ENCODE measurements around the gene GNAS. TPM values are rescaled to one million over a fixed set of nuclear protein-coding genes. Genes with fewer than 3 reads are reported as not detected.

The GNAS gene
- 1,000 to 10,000 TPM in 1 of 2 donors, 100 to 1,000 TPM in 1; 723 to 1,158 TPM for total RNA-seq
- 1,000 to 10,000 TPM; 1,807 to 2,039 (median 1,951) TPM for polyA plus RNA-seq (ENCODE audit: insufficient read length in 6 of 6)
- long read RNA-seq, donor 1, transcript GNAS-231 (2 exons, 493 nt): minor isoform, 82 of 2,151 reads
- long read RNA-seq, donor 1, transcript GNAS-201 (12 exons, 1,866 nt): minor isoform, 185 of 2,151 reads
- long read RNA-seq, donor 1, transcript GNAS-232 (10 exons, 1,839 nt): minor isoform, 26 of 2,151 reads
- long read RNA-seq, donor 1, transcript GNAS-210 (13 exons, 1,972 nt): major isoform, 280 of 2,151 reads
- long read RNA-seq, donor 1, partial matches to known transcripts: 1,507 of 2,151 reads
- long read RNA-seq, donor 1, other reads (novel, unspliced or antisense): 33 of 2,151 reads
- long read RNA-seq, donor 2, transcript GNAS-231 (2 exons, 493 nt): minor isoform, 60 of 1,638 reads
- long read RNA-seq, donor 2, transcript GNAS-232 (10 exons, 1,839 nt): minor isoform, 28 of 1,638 reads
- long read RNA-seq, donor 2, transcript GNAS-201 (12 exons, 1,866 nt): minor isoform, 141 of 1,638 reads
- long read RNA-seq, donor 2, transcript GNAS-210 (13 exons, 1,972 nt): major isoform, 296 of 1,638 reads
- long read RNA-seq, donor 2, partial matches to known transcripts: 1,041 of 1,638 reads
- long read RNA-seq, donor 2, other reads (novel, unspliced or antisense): 31 of 1,638 reads
- long read RNA-seq, donor 3, transcript GNAS-201 (12 exons, 1,866 nt): minor isoform, 140 of 1,287 reads
- long read RNA-seq, donor 3, transcript GNAS-210 (13 exons, 1,972 nt): major isoform, 207 of 1,287 reads
- long read RNA-seq, donor 3, transcript GNAS-231 (2 exons, 493 nt): minor isoform, 35 of 1,287 reads
- long read RNA-seq, donor 3, transcript GNAS-234 (13 exons, 1,663 nt): minor isoform, 13 of 1,287 reads
- long read RNA-seq, donor 3, partial matches to known transcripts: 853 of 1,287 reads
- long read RNA-seq, donor 3, other reads (novel, unspliced or antisense): 11 of 1,287 reads
- long read RNA-seq, donor 4, transcript GNAS-211 (12 exons, 1,931 nt): major isoform, 24 of 125 reads
- long read RNA-seq, donor 4, transcript GNAS-201 (12 exons, 1,866 nt): minor isoform, 15 of 125 reads
- long read RNA-seq, donor 4, transcript GNAS-238 (12 exons, 1,534 nt): minor isoform, 6 of 125 reads
- long read RNA-seq, donor 4, transcript GNAS-210 (13 exons, 1,972 nt): minor isoform, 20 of 125 reads
- long read RNA-seq, donor 4, partial matches to known transcripts: 26 of 125 reads
- long read RNA-seq, donor 4, other reads (novel, unspliced or antisense): 20 of 125 reads
- long read RNA-seq, donor 5, full-length matches to known transcripts: 420 of 1,383 reads
- long read RNA-seq, donor 5, partial matches to known transcripts: 936 of 1,383 reads
- long read RNA-seq, donor 5, other reads (novel, unspliced or antisense): 27 of 1,383 reads
- long read RNA-seq, donor 6, full-length matches to known transcripts: 344 of 1,251 reads
- long read RNA-seq, donor 6, partial matches to known transcripts: 907 of 1,251 reads
- long read RNA-seq, donor 6, other reads (novel, unspliced or antisense): 0 of 1,251 reads
- long read RNA-seq, donor 7, transcript GNAS-210 (13 exons, 1,972 nt): major isoform, 73 of 422 reads
- long read RNA-seq, donor 7, transcript GNAS-201 (12 exons, 1,866 nt): minor isoform, 52 of 422 reads
- long read RNA-seq, donor 7, transcript GNAS-232 (10 exons, 1,839 nt): minor isoform, 8 of 422 reads
- long read RNA-seq, donor 7, transcript GNAS-231 (2 exons, 493 nt): minor isoform, 12 of 422 reads
- long read RNA-seq, donor 7, partial matches to known transcripts: 258 of 422 reads
- long read RNA-seq, donor 7, other reads (novel, unspliced or antisense): 0 of 422 reads
- long read RNA-seq, donor 8, full-length matches to known transcripts: 412 of 1,311 reads
- long read RNA-seq, donor 8, partial matches to known transcripts: 885 of 1,311 reads
- long read RNA-seq, donor 8, other reads (novel, unspliced or antisense): 14 of 1,311 reads
- long read RNA-seq, donor 9, partial matches to known transcripts: 9 of 13 reads
- long read RNA-seq, donor 9, other reads (novel, unspliced or antisense): 0 of 13 reads
- long read RNA-seq, donor 10, transcript GNAS-210 (13 exons, 1,972 nt): minor isoform, 13 of 98 reads
- long read RNA-seq, donor 10, transcript GNAS-234 (13 exons, 1,663 nt): minor isoform, 13 of 98 reads
- long read RNA-seq, donor 10, transcript GNAS-211 (12 exons, 1,931 nt): major isoform, 20 of 98 reads
- long read RNA-seq, donor 10, transcript GNAS-201 (12 exons, 1,866 nt): minor isoform, 10 of 98 reads
- long read RNA-seq, donor 10, partial matches to known transcripts: 3 of 98 reads
- long read RNA-seq, donor 10, other reads (novel, unspliced or antisense): 30 of 98 reads
- long read RNA-seq, donor 11, full-length matches to known transcripts: 976 of 3,133 reads
- long read RNA-seq, donor 11, partial matches to known transcripts: 2,104 of 3,133 reads
- long read RNA-seq, donor 11, other reads (novel, unspliced or antisense): 53 of 3,133 reads
- long read RNA-seq, donor 12, full-length matches to known transcripts: 385 of 1,236 reads
- long read RNA-seq, donor 12, partial matches to known transcripts: 835 of 1,236 reads
- long read RNA-seq, donor 12, other reads (novel, unspliced or antisense): 16 of 1,236 reads

DNA sequence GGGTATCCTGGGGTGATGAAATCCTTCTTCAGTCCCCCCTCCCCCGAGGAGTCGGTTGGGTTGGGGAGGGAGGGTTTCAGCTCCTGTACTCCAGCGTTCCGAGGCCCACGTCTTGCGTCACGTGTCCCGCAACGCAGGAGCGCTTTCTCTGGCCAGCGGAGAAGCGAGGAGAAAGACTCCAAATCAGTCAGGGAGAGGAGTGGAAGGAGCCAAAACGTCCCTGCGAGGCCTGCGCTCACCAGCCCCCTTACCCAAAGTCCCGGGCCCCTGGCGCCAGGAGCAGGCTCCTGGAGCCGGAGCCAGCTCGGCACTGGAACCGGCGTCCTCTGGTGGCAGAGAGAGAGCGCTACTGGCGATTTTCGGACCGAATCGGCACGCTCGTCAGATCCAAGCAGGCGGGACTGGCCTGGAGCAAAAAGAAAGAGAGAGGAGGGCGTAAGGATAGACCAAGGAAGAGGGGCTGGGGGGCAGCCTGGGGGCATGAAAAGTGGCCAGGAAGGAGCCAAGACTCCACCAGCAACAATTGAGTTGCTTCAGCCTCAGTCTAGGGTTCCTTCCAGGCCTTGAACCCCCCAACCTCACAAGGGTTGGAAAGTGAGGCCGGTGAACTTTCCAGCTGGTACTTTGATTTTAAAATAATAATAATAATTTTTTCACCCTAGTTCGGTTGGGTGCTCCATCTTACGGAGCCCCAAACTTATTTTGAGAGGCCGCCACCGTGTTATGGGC lies at the start of gene GNAS:
TSS of gene GNAS (plus strand) at position 174 of the 729 bp plus-strand sequence.
- peak; percentile 70 for ATAC-seq
- H3K9me3 ChIP-seq: no peaks in the 10 kb centered on the region

DNA sequence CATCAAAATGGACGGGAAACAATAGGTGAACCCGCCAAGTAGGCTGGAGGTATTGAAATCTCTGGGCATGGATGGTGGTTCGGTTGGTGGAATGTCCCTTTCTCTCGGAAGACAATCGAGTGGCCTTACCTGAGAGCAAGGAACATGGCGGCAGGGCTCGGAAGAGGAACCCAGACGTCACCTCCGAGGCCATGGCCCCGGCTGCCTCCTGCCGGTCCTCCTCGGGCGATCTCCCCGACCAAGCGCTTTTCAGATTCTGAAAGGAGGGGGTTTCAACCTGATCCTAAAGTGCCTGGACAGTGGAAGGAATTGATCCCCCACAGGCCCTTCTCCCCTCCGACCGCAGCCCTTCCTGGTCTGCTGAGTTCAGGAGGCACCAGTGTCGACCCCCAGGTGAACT lies 49.0 kb upstream of the GNAS start:
- Histone ChIP-seq H3K4me1 (no peaks in the 10 kb centered on the region), H3K27me3 (peaks cover 0 to 73% of the 10 kb centered on the region in 2 donors), H3K36me3 (no peaks in the 10 kb centered on the region), H3K9me3 (no peaks in the 10 kb centered on the region), H3K27ac (no peak overlapping the region), H3K4me3 (no peak overlapping the region)
- DNase-seq (no peak), ATAC-seq (no peak)
- TF ChIP-seq, protein P1, sequence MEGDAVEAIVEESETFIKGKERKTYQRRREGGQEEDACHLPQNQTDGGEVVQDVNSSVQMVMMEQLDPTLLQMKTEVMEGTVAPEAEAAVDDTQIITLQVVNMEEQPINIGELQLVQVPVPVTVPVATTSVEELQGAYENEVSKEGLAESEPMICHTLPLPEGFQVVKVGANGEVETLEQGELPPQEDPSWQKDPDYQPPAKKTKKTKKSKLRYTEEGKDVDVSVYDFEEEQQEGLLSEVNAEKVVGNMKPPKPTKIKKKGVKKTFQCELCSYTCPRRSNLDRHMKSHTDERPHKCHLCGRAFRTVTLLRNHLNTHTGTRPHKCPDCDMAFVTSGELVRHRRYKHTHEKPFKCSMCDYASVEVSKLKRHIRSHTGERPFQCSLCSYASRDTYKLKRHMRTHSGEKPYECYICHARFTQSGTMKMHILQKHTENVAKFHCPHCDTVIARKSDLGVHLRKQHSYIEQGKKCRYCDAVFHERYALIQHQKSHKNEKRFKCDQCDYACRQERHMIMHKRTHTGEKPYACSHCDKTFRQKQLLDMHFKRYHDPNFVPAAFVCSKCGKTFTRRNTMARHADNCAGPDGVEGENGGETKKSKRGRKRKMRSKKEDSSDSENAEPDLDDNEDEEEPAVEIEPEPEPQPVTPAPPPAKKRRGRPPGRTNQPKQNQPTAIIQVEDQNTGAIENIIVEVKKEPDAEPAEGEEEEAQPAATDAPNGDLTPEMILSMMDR (IDR thresholded peaks at IDR 0.05): no peak
- intact Hi-C loops (cut with DNase I): no loop called here

More for the DNA sequence above, at the start of gene GNAS:
- Histone ChIP-seq H3K27me3 (peaks cover 41 to 92% of the 10 kb centered on the region in 2 donors), H3K4me1 (peaks cover 6 to 16% of the 10 kb centered on the region in 2 donors), H3K27ac (no peak within 1 kb of the TSS), H3K36me3 (no peaks in the 10 kb centered on the region), H3K4me3 (peak within 1 kb of the TSS; percentile 0 to 40)
- peak in 3 of 4 donors; percentile 49 to 83 (median 77) for DNase-seq
- TF ChIP-seq, protein P1 (IDR thresholded peaks at IDR 0.05): peak; percentile 20 to 44
- intact Hi-C loops (cut with DNase I): no loop called here

DNA sequence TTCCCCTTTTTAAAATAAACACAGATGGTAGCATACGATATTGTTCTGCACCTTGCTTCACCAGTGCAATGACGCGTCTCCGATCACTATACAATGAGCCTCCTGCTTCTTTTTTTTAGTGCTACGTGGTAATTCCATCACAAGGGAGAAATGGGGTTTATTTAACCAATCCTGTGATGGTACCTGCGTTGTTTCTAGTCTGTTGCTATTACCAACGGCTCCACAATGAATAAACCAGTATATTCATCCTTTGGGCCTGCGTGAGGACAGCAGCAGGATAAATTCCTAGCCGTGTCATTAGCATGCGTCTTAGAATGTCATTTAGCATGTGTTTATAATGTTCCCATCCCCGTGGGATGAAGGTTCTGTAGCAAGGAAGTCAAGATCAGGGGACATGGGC lies 44.7 kb upstream of the GNAS start:
- intact Hi-C loops (cut with DNase I): no loop called here
- H3K4me1 ChIP-seq: no peaks in the 10 kb centered on the region
- no peak for DNase-seq
- no peak overlapping the region for H3K27ac ChIP-seq
- H3K9me3 ChIP-seq: no peaks in the 10 kb centered on the region
- no peak for ATAC-seq
- no peak overlapping the region for H3K4me3 ChIP-seq
- peaks cover 0 to 80% of the 10 kb centered on the region in 2 donors for H3K27me3 ChIP-seq
- H3K36me3 ChIP-seq: no peaks in the 10 kb centered on the region
- TF ChIP-seq, protein P1 (IDR thresholded peaks at IDR 0.05): no peak

Data from left lung (tissue), 14 donors.